Measurements from ENCODE around the gene PHRF1.

Gene PHRF1

GRCh38 chr11:575996-576768 lies at the start of gene PHRF1:
Gene PHRF1 (plus strand): TSS chr11:576470. CDS start chr11:581513, 5,043 bp downstream.
- peak within 1 kb of the TSS; percentile 67 for H3K9ac ChIP-seq (ENCODE audit: low read length)

GRCh38 chr11:528166-528814 lies 48.0 kb upstream of the PHRF1 start:
- Histone ChIP-seq H3K36me3 (ENCODE audit: control insufficient read depth, insufficient read depth, low read length) (peaks cover 9% of the 10 kb centered on the region), H3K4me1 (ENCODE audit: control insufficient read depth, insufficient read depth, low read length) (no peaks in the 10 kb centered on the region), H3K27ac (ENCODE audit: low read depth, low read length) (no peak overlapping the region), H3K4me3 (ENCODE audit: low read length) (no peak overlapping the region), H3K9ac (ENCODE audit: low read length) (no peak overlapping the region), H3K27me3 (ENCODE audit: control insufficient read depth, insufficient read depth, low read length) (no peaks in the 10 kb centered on the region)

More at GRCh38 chr11:575996-576768, at the start of gene PHRF1:
- Histone ChIP-seq H3K27me3 (ENCODE audit: control insufficient read depth, insufficient read depth, low read length) (peaks cover 2% of the 10 kb centered on the region), H3K27ac (ENCODE audit: low read depth, low read length) (peak within 1 kb of the TSS; percentile 76), H3K4me3 (ENCODE audit: low read length) (peak within 1 kb of the TSS; percentile 92), H3K36me3 (ENCODE audit: control insufficient read depth, insufficient read depth, low read length) (no peaks in the 10 kb centered on the region), H3K4me1 (ENCODE audit: control insufficient read depth, insufficient read depth, low read length) (peaks cover 12% of the 10 kb centered on the region)

GRCh38 chr11:528815-529727 lies 47.2 kb upstream of the PHRF1 start:
- peaks cover 2% of the 10 kb centered on the region for H3K4me1 ChIP-seq (ENCODE audit: control insufficient read depth, insufficient read depth, low read length)
- H3K36me3 ChIP-seq (ENCODE audit: control insufficient read depth, insufficient read depth, low read length), result peaks cover 12% of the 10 kb centered on the region
- H3K9ac ChIP-seq (ENCODE audit: low read length), result no peak overlapping the region
- H3K27ac ChIP-seq (ENCODE audit: low read depth, low read length), result no peak overlapping the region
- H3K4me3 ChIP-seq (ENCODE audit: low read length), result no peak overlapping the region
- no peaks in the 10 kb centered on the region for H3K27me3 ChIP-seq (ENCODE audit: control insufficient read depth, insufficient read depth, low read length)

- no peak overlapping the region for H3K27ac ChIP-seq (ENCODE audit: low read depth, low read length)
- no peak overlapping the region for H3K4me3 ChIP-seq (ENCODE audit: low read length)
- H3K36me3 ChIP-seq (ENCODE audit: control insufficient read depth, insufficient read depth, low read length), result peaks cover 12% of the 10 kb centered on the region
- no peak overlapping the region for H3K9ac ChIP-seq (ENCODE audit: low read length)
- H3K4me1 ChIP-seq (ENCODE audit: control insufficient read depth, insufficient read depth, low read length), result peaks cover 7% of the 10 kb centered on the region
- H3K27me3 ChIP-seq (ENCODE audit: control insufficient read depth, insufficient read depth, low read length), result no peaks in the 10 kb centered on the region
Measured at GRCh38 chr11:529728-530411, 46.4 kb upstream of the PHRF1 start.

GRCh38 chr11:530960-531831 lies 45.1 kb upstream of the PHRF1 start:
- no peak overlapping the region for H3K27ac ChIP-seq (ENCODE audit: low read depth, low read length)
- no peaks in the 10 kb centered on the region for H3K27me3 ChIP-seq (ENCODE audit: control insufficient read depth, insufficient read depth, low read length)
- no peak overlapping the region for H3K9ac ChIP-seq (ENCODE audit: low read length)
- H3K36me3 ChIP-seq (ENCODE audit: control insufficient read depth, insufficient read depth, low read length), result peaks cover 12% of the 10 kb centered on the region
- H3K4me3 ChIP-seq (ENCODE audit: low read length), result no peak overlapping the region
- peaks cover 7% of the 10 kb centered on the region for H3K4me1 ChIP-seq (ENCODE audit: control insufficient read depth, insufficient read depth, low read length)

GRCh38 chr11:531919-532526 lies 44.2 kb upstream of the PHRF1 start:
- Histone ChIP-seq H3K9ac (ENCODE audit: low read length) (no peak overlapping the region), H3K4me3 (ENCODE audit: low read length) (no peak overlapping the region), H3K4me1 (ENCODE audit: control insufficient read depth, insufficient read depth, low read length) (peaks cover 7% of the 10 kb centered on the region), H3K27me3 (ENCODE audit: control insufficient read depth, insufficient read depth, low read length) (no peaks in the 10 kb centered on the region), H3K36me3 (ENCODE audit: control insufficient read depth, insufficient read depth, low read length) (peaks cover 12% of the 10 kb centered on the region), H3K27ac (ENCODE audit: low read depth, low read length) (no peak overlapping the region)

- peaks cover 7% of the 10 kb centered on the region for H3K4me1 ChIP-seq (ENCODE audit: control insufficient read depth, insufficient read depth, low read length)
- no peak overlapping the region for H3K9ac ChIP-seq (ENCODE audit: low read length)
- H3K27ac ChIP-seq (ENCODE audit: low read depth, low read length), result no peak overlapping the region
- H3K27me3 ChIP-seq (ENCODE audit: control insufficient read depth, insufficient read depth, low read length), result no peaks in the 10 kb centered on the region
- peaks cover 12% of the 10 kb centered on the region for H3K36me3 ChIP-seq (ENCODE audit: control insufficient read depth, insufficient read depth, low read length)
- H3K4me3 ChIP-seq (ENCODE audit: low read length), result no peak overlapping the region
Measured at GRCh38 chr11:532527-532985, 43.7 kb upstream of the PHRF1 start.

GRCh38 chr11:532986-533585 lies 43.2 kb upstream of the PHRF1 start:
- peaks cover 7% of the 10 kb centered on the region for H3K4me1 ChIP-seq (ENCODE audit: control insufficient read depth, insufficient read depth, low read length)
- H3K36me3 ChIP-seq (ENCODE audit: control insufficient read depth, insufficient read depth, low read length), result peaks cover 12% of the 10 kb centered on the region
- no peak overlapping the region for H3K4me3 ChIP-seq (ENCODE audit: low read length)
- peaks cover 4% of the 10 kb centered on the region for H3K27me3 ChIP-seq (ENCODE audit: control insufficient read depth, insufficient read depth, low read length)
- no peak overlapping the region for H3K9ac ChIP-seq (ENCODE audit: low read length)
- no peak overlapping the region for H3K27ac ChIP-seq (ENCODE audit: low read depth, low read length)

- H3K4me3 ChIP-seq (ENCODE audit: low read length), result peak overlapping the region; percentile 78
- H3K9ac ChIP-seq (ENCODE audit: low read length), result no peak overlapping the region
- H3K27ac ChIP-seq (ENCODE audit: low read depth, low read length), result no peak overlapping the region
Measured at GRCh38 chr11:533586-534395, 42.5 kb upstream of the PHRF1 start.

More at GRCh38 chr11:533586-534395, 42.5 kb upstream of the PHRF1 start:
- peaks cover 7% of the 10 kb centered on the region for H3K4me1 ChIP-seq (ENCODE audit: control insufficient read depth, insufficient read depth, low read length)
- peaks cover 12% of the 10 kb centered on the region for H3K36me3 ChIP-seq (ENCODE audit: control insufficient read depth, insufficient read depth, low read length)
- H3K27me3 ChIP-seq (ENCODE audit: control insufficient read depth, insufficient read depth, low read length), result peaks cover 4% of the 10 kb centered on the region

All from rectal smooth muscle tissue (tissue), 1 donor.